ENCODE results near the gene PAM. TPM values are rescaled to one million over a fixed set of nuclear protein-coding genes. Genes with fewer than 3 reads are reported as not detected.

PAM gene
- total and polyA plus RNA-seq, 8 donors = 27.4 to 322 (median 93.9) TPM

DNA sequence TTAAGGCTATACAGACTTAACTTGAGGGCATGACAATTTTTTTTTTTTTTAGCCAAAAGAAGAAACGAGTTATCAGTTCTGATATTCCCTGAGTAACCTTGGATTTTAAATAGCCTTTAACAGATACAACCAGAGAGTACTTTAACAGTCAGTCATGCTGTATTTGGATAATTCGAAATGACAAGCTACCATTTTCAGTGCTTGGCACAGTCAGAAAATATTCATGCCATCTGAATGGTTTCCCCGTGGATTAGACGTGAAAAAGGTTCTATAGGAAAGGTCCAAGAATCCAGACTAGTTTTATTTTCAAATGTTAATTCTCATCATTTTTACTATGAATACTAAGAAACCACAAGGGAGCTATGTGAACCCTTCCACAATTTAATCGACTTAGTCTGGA, 165.7 kb downstream of the PAM start:
- Histone ChIP-seq H3K4me3 (no peak overlapping the region), H3K36me3 (peaks cover 0 to 8% (median 3%) of the 10 kb centered on the region in 4 donors), H3K9me3 (no peaks in the 10 kb centered on the region), H3K27ac (no peak overlapping the region), H3K27me3 (no peaks in the 10 kb centered on the region), H3K4me1 (no peaks in the 10 kb centered on the region)
- no peak for DNase-seq
- intact Hi-C loops (cut with DNase I; ENCODE audit: low total_unique reads) = no loop called here
- TF ChIP-seq POLR2AphosphoS5 (IDR thresholded peaks at IDR 0.05) (no peak), POLR2A (IDR thresholded peaks at IDR 0.05) (no peak), EP300 (IDR thresholded peaks at IDR 0.05) (no peak)
- TF ChIP-seq, protein P1, sequence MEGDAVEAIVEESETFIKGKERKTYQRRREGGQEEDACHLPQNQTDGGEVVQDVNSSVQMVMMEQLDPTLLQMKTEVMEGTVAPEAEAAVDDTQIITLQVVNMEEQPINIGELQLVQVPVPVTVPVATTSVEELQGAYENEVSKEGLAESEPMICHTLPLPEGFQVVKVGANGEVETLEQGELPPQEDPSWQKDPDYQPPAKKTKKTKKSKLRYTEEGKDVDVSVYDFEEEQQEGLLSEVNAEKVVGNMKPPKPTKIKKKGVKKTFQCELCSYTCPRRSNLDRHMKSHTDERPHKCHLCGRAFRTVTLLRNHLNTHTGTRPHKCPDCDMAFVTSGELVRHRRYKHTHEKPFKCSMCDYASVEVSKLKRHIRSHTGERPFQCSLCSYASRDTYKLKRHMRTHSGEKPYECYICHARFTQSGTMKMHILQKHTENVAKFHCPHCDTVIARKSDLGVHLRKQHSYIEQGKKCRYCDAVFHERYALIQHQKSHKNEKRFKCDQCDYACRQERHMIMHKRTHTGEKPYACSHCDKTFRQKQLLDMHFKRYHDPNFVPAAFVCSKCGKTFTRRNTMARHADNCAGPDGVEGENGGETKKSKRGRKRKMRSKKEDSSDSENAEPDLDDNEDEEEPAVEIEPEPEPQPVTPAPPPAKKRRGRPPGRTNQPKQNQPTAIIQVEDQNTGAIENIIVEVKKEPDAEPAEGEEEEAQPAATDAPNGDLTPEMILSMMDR (IDR thresholded peaks at IDR 0.05) = no peak
- 91 to 96% (median 93%) methylated on average over 5 of the region's 5 CpGs for WGBS, 5 donors

DNA sequence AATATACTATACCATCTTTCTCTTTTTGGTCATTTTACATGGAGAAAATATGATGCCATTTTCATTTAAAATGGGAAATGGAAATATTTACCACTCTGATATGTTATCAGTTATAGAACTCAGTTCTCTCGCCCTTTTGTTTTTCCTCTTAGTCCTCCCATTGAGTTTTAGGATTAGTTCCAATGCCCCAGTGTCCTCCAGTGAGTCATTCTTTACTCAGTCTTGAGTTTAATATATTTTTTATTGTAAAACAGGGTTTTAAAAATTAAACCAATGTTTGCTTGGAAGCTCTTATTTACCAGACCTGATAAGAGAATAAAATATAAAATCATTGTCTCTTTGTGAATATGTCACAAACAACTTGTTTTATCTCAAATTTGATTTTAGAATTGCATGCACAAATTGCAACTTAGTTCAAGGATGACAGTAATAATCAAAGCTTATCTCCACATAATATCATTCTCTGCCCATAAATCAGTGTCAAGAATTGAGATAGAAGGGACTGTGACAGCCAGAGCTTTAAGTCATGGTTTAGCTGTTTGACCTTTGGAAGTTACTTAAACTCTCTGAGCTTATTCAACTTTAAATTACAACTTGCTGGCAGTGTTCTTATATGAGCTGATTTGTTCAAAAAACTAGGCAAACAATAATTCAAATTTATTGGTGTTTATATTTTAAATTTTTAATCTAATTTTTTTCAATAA, 166.4 kb downstream of the PAM start:
- Histone ChIP-seq H3K27me3 (no peaks in the 10 kb centered on the region), H3K36me3 (peaks cover 0 to 13% (median 5%) of the 10 kb centered on the region in 4 donors), H3K27ac (no peak overlapping the region), H3K4me3 (no peak overlapping the region), H3K9me3 (no peaks in the 10 kb centered on the region), H3K4me1 (no peaks in the 10 kb centered on the region)
- no peak for DNase-seq
- intact Hi-C loops (cut with DNase I; ENCODE audit: low total_unique reads) = no loop called here
- TF ChIP-seq EP300 (IDR thresholded peaks at IDR 0.05) = no peak
- no peak for TF ChIP-seq POLR2A (IDR thresholded peaks at IDR 0.05)
- WGBS, 5 donors = 48 to 58% (median 50%) methylated on average over 1 of the region's 1 CpG

DNA sequence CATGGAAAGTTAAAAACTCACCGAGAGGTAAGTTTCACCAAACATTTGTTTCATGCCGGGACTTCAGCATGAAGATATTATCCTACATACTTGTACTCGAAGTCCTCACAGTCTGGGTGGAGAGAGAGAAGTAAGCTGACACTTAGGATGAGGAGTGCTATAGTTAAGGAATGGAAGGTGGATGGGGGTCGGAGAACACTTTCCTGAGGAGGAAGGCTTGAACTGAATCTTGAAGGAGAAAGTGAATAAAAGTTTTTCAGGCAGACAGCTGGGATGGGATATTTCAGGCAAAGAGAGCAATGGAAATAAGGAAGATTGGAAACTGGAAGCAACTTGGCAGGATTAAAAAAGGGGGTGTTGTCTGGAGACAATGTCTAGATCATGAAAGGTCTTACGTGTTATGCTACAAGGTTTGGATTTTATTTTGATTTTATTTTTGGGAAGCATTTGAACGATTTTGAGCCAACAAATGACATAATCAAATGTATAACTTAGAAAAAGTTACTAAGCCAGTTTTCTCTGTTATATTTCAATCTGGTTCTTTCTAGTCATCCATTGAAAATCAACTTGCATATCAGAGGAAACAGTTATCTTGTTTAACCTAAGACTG, 167.1 kb downstream of the PAM start:
- peaks cover 0 to 20% (median 12%) of the 10 kb centered on the region in 4 donors for H3K36me3 ChIP-seq
- TF ChIP-seq EP300 (IDR thresholded peaks at IDR 0.05) = no peak
- TF ChIP-seq, protein P1 (IDR thresholded peaks at IDR 0.05) = no peak
- peak in 1 of 2 donors; percentile 19 for DNase-seq
- H3K27me3 ChIP-seq = no peaks in the 10 kb centered on the region
- H3K4me1 ChIP-seq = no peaks in the 10 kb centered on the region
- no peak overlapping the region for H3K4me3 ChIP-seq
- intact Hi-C loops (cut with DNase I; ENCODE audit: low total_unique reads) = no loop called here
- no peaks in the 10 kb centered on the region for H3K9me3 ChIP-seq
- 82 to 87% (median 83%) methylated on average over 6 of the region's 6 CpGs for WGBS, 5 donors
- no peak overlapping the region for H3K27ac ChIP-seq

DNA sequence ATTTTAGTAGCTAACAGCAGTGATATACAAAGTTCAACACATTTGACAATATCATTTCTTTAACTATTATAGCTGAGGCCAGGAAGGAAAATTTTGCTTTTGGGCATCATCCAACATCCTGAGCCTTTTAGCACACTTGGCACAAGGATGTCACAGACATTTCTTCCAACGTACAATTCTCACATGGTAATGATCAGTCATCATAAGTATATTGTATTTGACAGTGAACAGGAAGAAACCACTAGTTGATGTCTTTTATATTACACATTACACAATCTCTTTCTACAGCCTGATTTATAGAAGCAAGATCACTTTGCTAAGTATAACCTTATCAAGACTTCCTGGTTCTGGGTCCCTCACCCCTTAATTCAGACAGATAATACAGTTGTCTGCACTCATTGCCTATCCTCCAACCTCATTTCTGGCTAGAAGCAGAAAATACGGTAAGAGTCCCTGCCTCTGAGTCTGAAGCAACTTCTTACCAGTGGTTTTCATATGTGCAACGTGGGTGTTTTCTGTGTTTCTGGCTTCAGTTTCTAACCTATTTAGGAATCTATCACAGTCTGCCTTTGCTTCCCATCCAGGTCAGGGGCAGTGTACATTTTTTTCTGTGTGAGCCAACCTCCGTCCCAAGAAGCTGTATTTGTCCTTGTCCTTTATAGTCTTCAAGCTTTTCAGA, 167.8 kb downstream of the PAM start:
- WGBS, 5 donors = 72 to 77% (median 72%) methylated on average over 4 of the region's 4 CpGs
- peak in 1 of 2 donors; percentile 59 for DNase-seq
- TF ChIP-seq, protein P1 (IDR thresholded peaks at IDR 0.05) = no peak
- TF ChIP-seq POLR2AphosphoS5 (IDR thresholded peaks at IDR 0.05) = no peak
- no peak for TF ChIP-seq POLR2A (IDR thresholded peaks at IDR 0.05)
- no peak for TF ChIP-seq EP300 (IDR thresholded peaks at IDR 0.05)
- no peak overlapping the region for H3K4me3 ChIP-seq
- intact Hi-C loops (cut with DNase I; ENCODE audit: low total_unique reads) = no loop called here
- H3K4me1 ChIP-seq = no peaks in the 10 kb centered on the region
- no peaks in the 10 kb centered on the region for H3K27me3 ChIP-seq
- no peaks in the 10 kb centered on the region for H3K9me3 ChIP-seq
- no peak overlapping the region for H3K27ac ChIP-seq
- peaks cover 0 to 20% (median 14%) of the 10 kb centered on the region in 4 donors for H3K36me3 ChIP-seq
